ENCODE measurements around the gene DNMT3A.

The DNMT3A gene

GRCh38 chr2:25254961-25255360 is 86.8 kb downstream of the DNMT3A start:
- DNase-seq: no peak

DNA sequence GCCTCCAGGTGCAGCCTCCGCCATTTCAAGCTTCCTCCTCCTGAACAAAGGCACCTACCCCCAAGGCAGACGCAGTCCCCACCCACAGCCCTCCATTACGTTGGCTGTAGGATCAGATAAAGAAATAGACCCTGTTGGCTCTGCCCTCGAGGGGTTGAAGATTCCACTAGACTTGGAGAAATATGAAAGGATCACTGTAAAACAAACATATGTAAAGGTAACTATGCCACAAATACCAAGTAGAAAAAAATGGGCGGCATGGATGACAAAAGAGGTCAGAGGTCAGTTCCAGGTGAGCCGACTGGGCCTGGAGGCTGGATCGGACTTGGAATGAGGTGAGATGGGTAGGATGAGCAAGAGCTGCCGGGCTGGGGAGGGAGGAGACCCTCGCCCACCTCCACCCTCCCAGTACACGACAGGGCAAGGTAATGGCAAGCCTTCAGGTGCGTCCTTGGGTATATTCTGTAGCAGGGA is 88.5 kb downstream of the DNMT3A start:
- DNase-seq: no peak

DNA sequence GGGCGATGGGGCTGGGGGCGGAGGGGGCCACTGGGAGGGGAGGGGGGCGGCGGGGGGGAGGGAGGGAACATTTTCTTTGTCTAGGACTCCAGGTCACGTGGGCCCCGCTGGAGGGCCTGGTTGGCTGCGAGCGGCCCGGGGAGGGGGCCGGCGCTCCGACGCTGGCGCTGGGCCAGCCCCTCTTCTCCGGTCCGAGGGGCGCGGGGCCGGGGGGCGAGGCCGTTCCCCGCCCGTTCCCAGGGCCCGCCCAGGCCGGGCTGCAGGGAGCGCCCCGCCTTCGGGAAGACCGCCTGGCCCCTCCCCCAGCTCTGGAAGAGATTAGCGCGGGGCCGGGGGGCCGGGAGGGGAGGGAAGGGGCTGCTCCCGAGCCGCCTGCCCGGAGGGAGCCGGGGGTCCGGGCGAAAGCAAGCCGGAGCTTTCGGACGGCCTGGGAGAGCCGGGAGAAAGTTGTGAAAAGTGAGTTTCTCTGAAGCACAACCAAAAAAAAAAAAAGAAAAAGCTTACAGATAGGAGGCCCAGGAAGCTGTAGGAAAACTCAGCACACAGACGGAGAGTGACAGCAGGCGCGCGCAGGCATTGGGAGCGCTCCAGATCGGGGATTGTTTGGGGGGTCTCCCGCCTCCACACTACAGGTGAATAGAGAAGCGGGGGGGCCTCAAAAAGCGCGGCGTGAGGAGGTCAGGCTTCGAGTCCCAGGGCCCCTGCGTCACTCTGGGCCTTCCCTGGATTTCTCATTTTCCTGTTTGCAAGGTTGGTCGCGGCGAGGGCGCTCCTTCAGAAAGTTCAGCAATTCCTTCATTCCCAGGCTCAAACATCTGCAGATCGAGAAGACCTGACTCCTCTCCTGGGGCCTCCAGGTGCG is 89.2 kb downstream of the DNMT3A start:
- peak; percentile 91 to 95 (median 94) for DNase-seq

- peak; percentile 84 to 90 (median 89) for DNase-seq
Measured at GRCh38 chr2:25251422-25252273, 90.1 kb downstream of the DNMT3A start.

DNA sequence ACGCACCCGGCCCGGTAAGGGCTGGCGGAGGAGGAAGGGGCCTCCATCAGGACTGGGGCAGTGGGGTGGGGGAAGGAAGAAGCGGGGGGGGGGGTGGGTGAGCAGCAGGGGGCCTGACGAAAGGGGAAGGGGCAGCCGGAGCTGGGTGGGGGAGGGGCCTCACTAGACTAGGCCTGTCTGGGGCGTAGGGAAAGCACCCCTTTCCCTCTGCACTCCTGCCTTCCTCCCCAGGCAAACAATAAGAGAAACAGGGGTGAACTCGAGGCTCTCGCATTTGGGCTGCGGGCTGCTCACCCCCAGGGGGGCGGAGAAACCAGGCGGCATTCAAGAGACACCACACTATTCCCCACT is 90.7 kb downstream of the DNMT3A start:
- no peak for DNase-seq

- DNase-seq: peak in 2 of 3 experiments; percentile 40 to 62
Measured at GRCh38 chr2:25250331-25251070, 91.2 kb downstream of the DNMT3A start.

- DNase-seq: no peak
Measured at GRCh38 chr2:25249785-25250184, 91.9 kb downstream of the DNMT3A start.

- no peak for DNase-seq
Measured at GRCh38 chr2:25247792-25248512, 93.8 kb downstream of the DNMT3A start.

DNA sequence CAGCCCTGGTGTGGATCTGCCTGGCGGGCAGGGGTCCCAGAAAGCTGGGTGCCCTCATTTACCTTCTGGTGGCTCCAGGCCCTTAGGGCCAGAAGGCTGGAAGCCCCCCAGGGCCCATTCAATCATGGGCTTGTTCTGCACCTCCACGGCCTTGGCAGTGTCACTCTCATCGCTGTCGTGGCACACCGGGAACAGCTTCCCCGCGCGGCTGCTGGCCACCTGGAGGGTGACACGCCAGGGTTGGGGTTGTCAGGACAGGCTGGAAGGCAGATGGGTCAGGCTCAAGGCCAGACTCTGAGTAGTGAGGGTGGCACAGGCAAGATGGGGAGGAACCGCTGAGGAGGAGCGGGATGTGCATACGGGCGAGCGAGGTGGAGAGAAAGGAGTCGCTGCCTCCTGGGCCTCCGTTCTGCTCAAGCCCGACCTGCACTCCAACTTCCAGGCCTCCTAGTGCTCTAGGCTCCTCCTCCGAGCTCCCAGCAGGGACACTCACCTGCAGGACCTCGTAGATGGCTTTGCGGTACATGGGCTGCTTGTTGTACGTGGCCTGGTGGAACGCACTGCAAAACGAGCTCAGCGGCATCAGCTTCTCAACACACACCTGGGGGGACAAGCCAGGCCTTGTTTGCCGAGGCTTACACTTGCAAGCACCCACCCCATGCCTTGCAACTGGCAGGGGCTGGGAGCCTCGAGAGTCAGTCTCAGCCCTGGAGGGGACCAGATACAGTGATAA is 95.0 kb downstream of the DNMT3A start:
- no peak for DNase-seq

- no peak for DNase-seq
Measured at GRCh38 chr2:25246001-25246400, 95.7 kb downstream of the DNMT3A start.

DNA sequence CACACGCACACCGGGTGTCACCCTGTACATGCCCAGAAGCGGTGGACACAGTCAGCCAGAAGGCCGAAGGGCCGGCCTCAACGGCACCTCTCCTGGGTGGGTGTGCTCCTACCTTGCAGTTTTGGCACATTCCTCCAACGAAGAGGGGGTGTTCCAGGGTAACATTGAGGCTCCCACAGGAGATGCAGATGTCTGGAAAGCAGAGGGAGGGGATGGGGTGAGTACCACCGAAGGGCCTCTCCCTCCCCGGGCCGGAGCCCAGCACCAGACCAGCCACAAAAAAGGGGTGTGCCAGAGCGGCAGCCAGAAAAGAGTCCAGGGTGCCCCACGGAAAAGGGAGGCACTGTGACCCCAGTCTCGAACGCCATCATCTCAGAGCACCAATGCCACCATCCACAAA is 96.6 kb downstream of the DNMT3A start:
- no peak for DNase-seq

DNA sequence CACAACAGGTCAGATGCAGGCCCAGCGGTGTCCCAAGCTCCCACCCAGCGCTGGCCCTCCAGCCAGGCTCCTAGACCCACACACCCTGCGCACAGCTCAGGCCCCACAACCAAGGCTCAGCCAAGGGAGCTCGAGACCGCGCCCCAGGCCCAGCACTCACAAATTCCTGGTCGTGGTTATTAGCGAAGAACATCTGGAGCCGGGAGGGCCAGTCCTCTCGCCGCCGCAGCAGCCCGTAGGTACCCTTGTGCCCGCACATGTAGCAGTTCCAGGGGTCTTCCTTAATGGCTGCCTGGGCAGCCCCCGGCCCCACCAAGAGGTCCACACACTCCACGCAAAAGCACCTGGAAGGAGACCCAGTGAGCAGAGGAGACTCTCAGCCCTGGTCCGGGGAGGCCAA is 97.7 kb downstream of the DNMT3A start:
- no peak for DNase-seq

GRCh38 chr2:25241452-25241851 is 100.3 kb downstream of the DNMT3A start:
- DNase-seq: no peak

DNA sequence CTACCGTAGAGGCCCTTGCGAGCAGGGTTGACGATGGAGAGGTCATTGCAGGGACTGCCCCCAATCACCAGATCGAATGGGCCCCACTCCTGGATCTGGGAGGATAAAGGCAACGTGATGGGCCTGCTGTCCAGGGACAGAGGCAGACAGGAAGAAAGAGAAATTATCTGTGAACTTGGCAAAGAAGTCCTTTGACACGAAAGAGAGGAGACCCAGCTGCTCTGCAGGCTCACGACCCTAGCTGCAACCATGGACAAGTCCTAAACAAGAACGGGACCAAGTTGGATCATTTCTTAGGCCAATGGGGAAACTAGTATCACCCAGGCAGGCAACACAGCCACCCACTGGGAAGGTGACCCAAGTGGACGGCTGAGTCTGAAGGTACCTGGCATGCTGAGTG is 101.1 kb downstream of the DNMT3A start:
- no peak for DNase-seq

DNA sequence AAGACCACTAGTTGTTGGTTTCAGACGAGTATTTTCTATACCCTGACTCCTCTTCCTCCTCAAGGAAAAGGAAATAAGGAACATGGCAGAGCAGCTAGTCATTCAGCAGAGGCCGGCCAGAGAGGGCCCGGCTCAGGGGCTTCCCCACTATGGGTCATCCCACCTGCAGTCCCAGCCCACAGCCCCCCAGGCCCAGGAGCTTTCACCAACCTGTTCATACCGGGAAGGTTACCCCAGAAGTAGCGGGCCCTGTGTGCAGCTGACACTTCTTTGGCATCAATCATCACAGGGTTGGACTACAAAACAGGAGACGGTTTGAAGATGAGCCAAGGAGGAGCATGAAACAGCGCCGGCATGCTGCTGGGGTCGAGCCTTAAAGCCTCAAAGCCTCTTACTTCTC is 102.8 kb downstream of the DNMT3A start:
- no peak for DNase-seq

DNA sequence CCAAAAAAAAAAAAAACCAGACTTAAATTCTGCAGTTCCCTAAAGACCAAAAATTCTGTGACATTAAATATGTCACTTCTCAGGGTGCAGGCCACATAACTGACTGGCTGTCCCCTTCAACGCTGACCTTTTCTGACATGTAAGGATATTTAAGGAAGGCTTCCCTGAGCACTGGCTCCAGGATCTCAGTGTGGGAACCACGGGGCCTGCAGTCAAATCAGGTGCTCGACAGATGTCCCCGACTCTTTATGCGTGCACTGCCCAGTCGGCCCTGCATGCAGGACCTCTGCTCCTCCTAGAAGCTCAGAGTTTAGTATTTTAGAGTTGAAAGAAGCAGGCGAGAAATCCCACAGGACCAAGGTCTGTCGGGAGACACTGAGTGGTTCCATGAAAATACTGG is 104.0 kb downstream of the DNMT3A start:
- DNase-seq: no peak

DNA sequence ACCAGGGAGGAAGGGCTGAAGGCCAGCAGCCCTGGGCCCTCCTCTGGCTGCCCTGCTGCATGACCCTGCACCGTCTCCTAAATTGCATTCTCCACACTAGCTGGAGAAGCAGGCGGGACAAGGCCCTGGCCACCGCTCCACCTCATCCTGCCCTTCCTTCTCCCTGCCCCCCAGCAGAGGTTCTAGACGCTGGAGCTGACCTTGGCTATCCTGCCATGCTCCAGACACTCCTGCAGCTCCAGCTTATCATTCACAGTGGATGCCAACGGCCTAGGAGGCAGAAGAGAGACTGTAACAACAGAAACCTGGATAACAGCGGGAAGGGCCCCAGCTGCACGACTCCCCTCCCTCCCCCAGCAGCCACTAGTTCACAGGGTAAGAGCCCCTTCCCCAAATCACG is 105.0 kb downstream of the DNMT3A start:
- DNase-seq: no peak

DNA sequence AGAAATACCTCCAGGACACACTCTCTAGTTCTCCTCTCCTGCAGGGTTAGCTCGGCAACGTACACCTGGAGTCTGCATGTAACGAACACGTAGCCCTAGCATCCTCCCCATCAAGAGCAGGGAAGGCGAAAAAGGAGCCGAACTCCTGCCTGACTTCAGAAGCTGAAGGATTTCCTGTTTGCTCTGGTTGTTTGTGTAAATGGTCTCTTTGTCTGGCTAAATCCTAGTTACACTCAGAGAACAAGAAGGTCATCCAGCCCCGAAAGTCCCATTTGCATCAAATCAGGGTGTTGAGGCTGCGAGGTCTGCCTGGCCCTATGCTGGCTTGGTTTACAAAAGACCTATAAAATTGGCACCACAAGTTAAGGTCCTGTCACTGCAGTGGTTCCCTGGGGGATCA is 107.0 kb downstream of the DNMT3A start:
- no peak for DNase-seq

- no peak for DNase-seq
Measured at GRCh38 chr2:25233916-25234605, 107.7 kb downstream of the DNMT3A start.

DNA sequence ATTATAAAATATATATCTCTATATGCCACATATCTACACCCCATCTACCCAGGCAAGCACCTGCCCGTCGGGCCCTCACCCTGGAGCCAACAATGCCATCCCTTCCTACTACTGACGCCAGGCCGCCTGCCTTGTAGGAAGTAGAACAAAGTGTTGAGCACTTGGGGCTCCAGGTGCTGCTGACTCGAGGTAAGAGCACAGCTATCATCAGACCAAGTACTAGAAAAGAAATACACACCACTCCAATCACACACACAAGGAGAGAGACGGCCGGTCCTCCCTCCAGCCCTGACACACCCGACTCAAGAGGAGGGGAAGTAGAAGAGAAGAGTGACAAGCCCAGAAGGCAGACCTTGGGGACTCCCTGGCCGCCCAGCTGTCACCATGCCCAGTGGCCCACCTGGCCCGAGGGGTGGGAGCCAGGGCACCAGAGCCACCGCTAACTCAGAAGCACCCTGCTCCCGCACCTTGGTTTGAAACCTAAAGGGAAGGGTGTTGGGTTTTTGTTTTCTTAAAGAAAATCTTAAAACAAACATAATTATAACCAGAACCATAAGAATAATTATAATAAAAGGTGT is 109.4 kb downstream of the DNMT3A start:
- peak in 1 of 3 experiments; percentile 74 for DNase-seq

DNA sequence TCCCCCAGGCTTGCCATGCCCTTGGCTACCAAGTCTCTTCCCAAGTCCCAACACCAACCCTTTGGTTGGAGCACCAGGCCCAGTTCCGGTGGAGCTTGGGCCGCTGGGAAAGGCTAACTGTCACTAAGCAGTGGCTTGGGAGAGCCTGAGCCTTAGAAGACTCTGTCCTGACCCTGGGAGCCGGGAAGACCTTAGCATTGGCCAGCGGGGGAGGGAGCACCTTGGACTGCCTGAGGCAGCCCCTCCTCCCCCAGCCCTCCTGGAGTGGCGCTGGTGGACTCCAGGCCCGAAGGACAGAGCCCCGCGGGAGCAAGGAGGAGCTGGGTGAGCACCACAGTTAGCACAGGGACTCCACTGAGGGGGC is 110.8 kb downstream of the DNMT3A start:
- no peak for DNase-seq

Measured in NCI-H1417 (cell line).